ENCODE results near the gene ALOX15B. TPM values are rescaled to one million over a fixed set of nuclear protein-coding genes. Genes with fewer than 3 reads are reported as not detected.
"Not testable (repeated sequence)": the region's sequence is repeated elsewhere in the genome, so short reads cannot be mapped to it uniquely, and the experiment has no call there.

The ALOX15B gene
- total and polyA plus RNA-seq, 2 donors (not counting 1 experiment from before 2014, with no cell fraction given): not detected

- H3K9me3 ChIP-seq (ENCODE audit: control insufficient read depth, insufficient read depth, low read depth, low read length): no peaks in the 10 kb centered on the region
- no peak for DNase-seq (ENCODE audit: low read depth in 2 of 2)
- no peak overlapping the region for H3K27ac ChIP-seq (ENCODE audit: insufficient read depth, low read length)
- H3K79me2 ChIP-seq (ENCODE audit: control insufficient read depth, insufficient read depth, low read length): no peaks in the 10 kb centered on the region
- TF ChIP-seq EZH2 (IDR thresholded peaks at IDR 0.05; ENCODE audit: low read length, missing control alignments) (no peak), CTCF (conservative IDR thresholded peaks at IDR 0.05 in 1 of 2, IDR thresholded peaks at IDR 0.05 in 1 of 2; ENCODE audit: low read depth in 1 of 2, low read length in 2 of 2) (no peak)
- no peaks in the 10 kb centered on the region for H3K4me1 ChIP-seq (ENCODE audit: control insufficient read depth, extremely low read depth, insufficient read depth, low read length)
- H3K27me3 ChIP-seq (ENCODE audit: control insufficient read depth, insufficient read depth, low read length): peaks cover 6% of the 10 kb centered on the region
- H2AFZ ChIP-seq (ENCODE audit: low read length): no peak overlapping the region
- no peak overlapping the region for H3K9ac ChIP-seq (ENCODE audit: insufficient read depth, low read length)
- H3K4me3 ChIP-seq (replicated peaks in 1 of 4; ENCODE audit: control extremely low read depth in 1 of 4, insufficient read depth in 1 of 4, low read depth in 3 of 4, low read length in 4 of 4): no peak overlapping the region
- H3K4me2 ChIP-seq (ENCODE audit: extremely low read depth, insufficient read depth, low read length): no peak overlapping the region
- H3K36me3 ChIP-seq (ENCODE audit: control insufficient read depth, insufficient read depth, low read length): no peaks in the 10 kb centered on the region
- no peaks in the 10 kb centered on the region for H4K20me1 ChIP-seq (ENCODE audit: control insufficient read depth, extremely low read depth, insufficient read depth, low read length)
Observed at GRCh38 chr17:8021565-8022359, 17.1 kb upstream of the ALOX15B start.

GRCh38 chr17:8022360-8023003 is 16.4 kb upstream of the ALOX15B start:
- DNase-seq (ENCODE audit: low read depth in 2 of 2): peak in 1 of 2 donors; percentile 22
- Histone ChIP-seq H3K36me3 (ENCODE audit: control insufficient read depth, insufficient read depth, low read length) (no peaks in the 10 kb centered on the region), H3K9me3 (ENCODE audit: control insufficient read depth, insufficient read depth, low read depth, low read length) (no peaks in the 10 kb centered on the region), H3K27ac (ENCODE audit: insufficient read depth, low read length) (no peak overlapping the region), H3K4me2 (ENCODE audit: extremely low read depth, insufficient read depth, low read length) (no peak overlapping the region), H3K27me3 (ENCODE audit: control insufficient read depth, insufficient read depth, low read length) (no peaks in the 10 kb centered on the region), H4K20me1 (ENCODE audit: control insufficient read depth, extremely low read depth, insufficient read depth, low read length) (no peaks in the 10 kb centered on the region), H3K9ac (ENCODE audit: insufficient read depth, low read length) (no peak overlapping the region), H3K4me3 (replicated peaks in 1 of 4; ENCODE audit: control extremely low read depth in 1 of 4, insufficient read depth in 1 of 4, low read depth in 3 of 4, low read length in 4 of 4) (no peak overlapping the region), H3K79me2 (ENCODE audit: control insufficient read depth, insufficient read depth, low read length) (no peaks in the 10 kb centered on the region), H3K4me1 (ENCODE audit: control insufficient read depth, extremely low read depth, insufficient read depth, low read length) (no peaks in the 10 kb centered on the region), H2AFZ (ENCODE audit: low read length) (no peak overlapping the region)
- TF ChIP-seq EZH2 (IDR thresholded peaks at IDR 0.05; ENCODE audit: low read length, missing control alignments): no peak
- TF ChIP-seq CTCF (conservative IDR thresholded peaks at IDR 0.05 in 1 of 2, IDR thresholded peaks at IDR 0.05 in 1 of 2; ENCODE audit: low read depth in 1 of 2, low read length in 2 of 2): no peak

GRCh38 chr17:8024161-8024560 is 14.7 kb upstream of the ALOX15B start:
- not testable (repeated sequence) for DNase-seq (ENCODE audit: low read depth in 2 of 2); H4K20me1 ChIP-seq (ENCODE audit: control insufficient read depth, extremely low read depth, insufficient read depth, low read length); H2AFZ ChIP-seq (ENCODE audit: low read length); H3K27me3 ChIP-seq (ENCODE audit: control insufficient read depth, insufficient read depth, low read length); H3K4me3 ChIP-seq (replicated peaks in 1 of 4; ENCODE audit: control extremely low read depth in 1 of 4, insufficient read depth in 1 of 4, low read depth in 3 of 4, low read length in 4 of 4); H3K4me1 ChIP-seq (ENCODE audit: control insufficient read depth, extremely low read depth, insufficient read depth, low read length); H3K36me3 ChIP-seq (ENCODE audit: control insufficient read depth, insufficient read depth, low read length); H3K27ac ChIP-seq (ENCODE audit: insufficient read depth, low read length); H3K4me2 ChIP-seq (ENCODE audit: extremely low read depth, insufficient read depth, low read length); H3K9ac ChIP-seq (ENCODE audit: insufficient read depth, low read length); H3K9me3 ChIP-seq (ENCODE audit: control insufficient read depth, insufficient read depth, low read depth, low read length); H3K79me2 ChIP-seq (ENCODE audit: control insufficient read depth, insufficient read depth, low read length)
